ENCODE results near the gene IGIP.

IGIP gene

GRCh38 chr5:140111859-140112551 lies 13.7 kb upstream of the IGIP start:
- no peak for DNase-seq

DNA sequence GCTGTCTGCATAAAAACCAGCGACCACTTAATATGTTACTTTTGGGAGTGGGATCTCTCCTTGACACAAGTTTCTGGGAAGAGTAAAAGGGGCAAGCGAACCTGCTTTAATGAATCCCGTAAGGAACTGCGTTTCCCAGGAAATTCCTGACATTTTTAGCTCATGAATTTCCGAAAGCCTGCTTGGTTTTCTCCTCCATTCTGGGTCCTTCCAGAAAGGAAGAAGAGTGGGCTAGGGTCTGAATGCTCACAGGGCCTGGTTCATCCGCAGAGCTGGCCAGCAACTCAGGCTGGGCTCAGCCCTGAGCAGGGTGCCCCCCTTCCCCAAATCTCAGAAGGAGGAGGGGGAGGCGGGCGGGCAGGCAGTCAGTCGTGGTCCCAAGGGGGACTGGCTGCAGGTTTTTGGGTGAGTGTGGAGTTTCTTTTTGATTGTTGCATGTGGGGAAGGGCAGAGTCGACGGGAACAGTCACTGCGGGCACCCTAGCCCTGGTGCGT lies 13.0 kb upstream of the IGIP start:
- DNase-seq, result peak; percentile 20

GRCh38 chr5:140113180-140113698 lies 12.5 kb upstream of the IGIP start:
- DNase-seq, result no peak

- DNase-seq, result peak; percentile 97
Observed at GRCh38 chr5:140113699-140114263, 12.0 kb upstream of the IGIP start, which contains the start of gene PURA. Gene PURA (plus strand): TSS chr5:140114109. CDS start chr5:140114182, 73 bp downstream.

- DNase-seq, result peak; percentile 70
Observed at GRCh38 chr5:140114341-140115185, 11.2 kb upstream of the IGIP start.

- DNase-seq, result no peak
Observed at GRCh38 chr5:140115186-140115500, 10.6 kb upstream of the IGIP start.

GRCh38 chr5:140116716-140117115 lies 9.0 kb upstream of the IGIP start:
- DNase-seq, result no peak

DNA sequence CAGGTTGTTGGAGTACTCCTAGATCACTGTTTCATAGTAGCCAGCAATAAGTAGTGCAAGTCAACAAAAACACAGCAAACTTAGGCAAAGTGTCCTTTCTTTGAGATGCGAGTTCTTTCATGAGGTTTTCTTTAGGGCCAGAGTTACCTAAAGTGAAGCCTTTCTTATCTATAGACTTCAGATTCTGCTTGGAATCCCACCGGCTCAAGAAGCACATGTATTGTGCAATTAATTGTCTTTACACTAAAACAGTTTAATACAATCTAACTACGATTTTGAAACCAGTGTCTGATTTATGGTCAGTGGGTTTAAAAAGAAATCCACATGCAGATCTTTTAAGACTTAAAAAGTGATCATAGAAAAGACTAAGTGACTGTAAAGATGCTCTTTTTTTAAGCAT lies 8.2 kb upstream of the IGIP start:
- no peak for DNase-seq

- DNase-seq, result no peak
Observed at GRCh38 chr5:140118302-140118936, 7.3 kb upstream of the IGIP start.

DNA sequence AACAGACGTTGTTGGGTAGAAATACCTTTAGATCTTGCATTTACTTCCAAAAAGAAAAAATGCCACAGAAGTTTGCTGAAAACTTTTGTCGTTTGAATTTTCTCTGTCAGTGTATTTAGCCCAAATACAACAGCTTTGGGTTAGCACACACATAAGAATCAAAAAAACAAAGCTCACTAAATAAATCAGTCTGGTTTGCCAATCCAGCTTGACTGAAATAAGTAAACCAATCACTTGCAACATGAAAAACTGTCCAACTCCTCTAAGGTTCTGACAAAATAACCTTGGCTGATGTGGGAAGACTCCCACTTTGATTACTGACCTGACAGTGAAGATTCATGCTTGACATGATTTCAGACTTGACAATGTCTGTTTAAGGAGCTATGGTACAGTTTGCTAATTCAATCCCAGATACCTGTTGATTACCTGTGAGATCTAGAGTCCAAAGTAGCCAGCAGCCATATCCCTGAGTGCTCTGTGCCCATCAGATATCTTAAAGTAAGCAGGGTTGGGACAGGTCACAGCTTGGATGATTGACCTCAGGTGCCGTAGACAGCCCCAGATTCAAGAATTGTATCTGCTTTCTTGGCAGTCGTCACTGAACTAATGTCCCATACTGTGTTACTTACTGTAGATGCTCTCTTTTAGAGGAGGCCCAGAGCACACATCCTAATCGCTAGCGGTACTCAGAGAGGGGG lies 727 bp downstream of the IGIP start:
- DNase-seq, result no peak

DNA sequence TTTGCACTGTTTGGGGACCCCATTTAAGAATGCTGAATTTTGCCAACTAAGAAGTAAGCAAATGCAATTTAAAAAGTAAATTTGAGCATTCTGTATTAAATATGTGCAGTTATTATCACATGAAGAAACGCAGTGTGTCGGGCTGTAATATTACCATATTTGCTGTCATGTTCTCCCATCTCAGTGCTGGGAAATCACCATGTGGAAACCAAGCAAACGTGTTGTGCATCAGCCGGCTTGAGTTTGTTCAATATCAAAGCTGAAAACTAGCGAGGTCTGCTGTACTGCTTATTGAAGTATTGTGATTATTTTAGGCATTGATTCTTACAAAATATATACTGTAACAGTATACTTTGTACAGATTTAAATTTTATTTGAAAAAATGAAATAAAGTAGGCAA lies 2.6 kb downstream of the IGIP start:
- DNase-seq, result no peak

- no peak for DNase-seq
Observed at GRCh38 chr5:140130949-140131733, 5.4 kb downstream of the IGIP start.

GRCh38 chr5:140131967-140132409 lies 6.3 kb downstream of the IGIP start:
- DNase-seq, result peak; percentile 41

DNA sequence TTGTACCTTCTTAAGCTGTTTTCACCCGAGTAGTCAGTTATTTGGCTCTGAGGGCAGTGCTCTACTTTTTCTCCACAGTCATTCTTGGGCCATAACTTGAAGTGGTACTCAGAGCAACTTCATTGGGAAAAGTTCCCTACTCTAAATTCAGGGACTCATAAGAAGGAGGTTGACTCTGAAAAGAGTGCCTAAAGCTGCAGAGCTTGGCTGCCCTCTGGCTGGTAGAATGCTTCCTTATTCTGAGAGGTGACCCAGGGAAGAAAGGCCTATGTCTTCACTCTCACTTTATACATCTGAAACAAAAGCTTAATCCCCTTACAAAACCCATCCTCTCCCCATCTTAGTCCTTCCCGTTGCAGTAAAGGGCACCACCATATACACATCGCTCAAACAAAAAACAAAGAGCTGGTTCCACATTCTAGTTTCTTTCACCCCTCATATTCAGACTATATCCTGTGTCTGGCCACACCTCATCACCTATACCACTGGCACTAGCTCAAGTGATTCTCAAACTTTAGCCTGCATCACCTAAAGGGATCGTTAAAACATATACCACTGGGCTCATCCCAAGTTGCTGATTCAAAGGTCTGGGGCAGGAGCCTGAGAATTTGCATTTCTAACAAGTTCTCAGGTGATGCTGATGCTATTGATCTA lies 7.9 kb downstream of the IGIP start:
- no peak for DNase-seq

DNA sequence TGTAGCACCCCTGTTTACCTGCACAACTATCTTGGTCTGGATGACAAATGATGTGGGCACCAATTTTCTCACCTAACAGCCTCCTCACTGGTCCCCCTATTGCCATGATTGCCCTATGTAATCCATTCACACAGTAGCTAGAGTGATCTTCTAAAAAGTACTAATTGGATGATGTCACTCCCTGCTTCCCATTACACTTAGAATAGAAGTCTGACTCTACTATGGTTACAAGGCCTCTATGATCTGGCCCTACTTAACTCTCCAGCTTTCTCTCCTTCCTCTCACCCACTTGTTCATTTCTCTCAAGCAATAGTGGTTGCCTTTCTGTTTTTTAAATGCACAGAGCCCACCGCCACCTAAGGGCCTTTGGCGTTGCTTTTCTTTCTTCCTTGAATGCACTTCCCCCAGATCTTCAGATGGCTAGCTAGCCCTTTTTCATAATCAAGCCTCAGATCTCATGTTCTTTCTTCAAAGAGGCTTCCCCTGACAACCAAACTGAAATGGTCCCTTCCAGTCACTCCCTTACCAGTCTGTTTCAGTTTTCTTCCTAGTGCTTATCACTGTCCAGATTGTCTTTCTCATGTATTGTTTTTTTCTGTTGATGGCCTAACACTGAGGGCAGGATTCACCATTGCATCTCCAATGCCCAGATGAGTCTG lies 8.7 kb downstream of the IGIP start:
- no peak for DNase-seq

DNA sequence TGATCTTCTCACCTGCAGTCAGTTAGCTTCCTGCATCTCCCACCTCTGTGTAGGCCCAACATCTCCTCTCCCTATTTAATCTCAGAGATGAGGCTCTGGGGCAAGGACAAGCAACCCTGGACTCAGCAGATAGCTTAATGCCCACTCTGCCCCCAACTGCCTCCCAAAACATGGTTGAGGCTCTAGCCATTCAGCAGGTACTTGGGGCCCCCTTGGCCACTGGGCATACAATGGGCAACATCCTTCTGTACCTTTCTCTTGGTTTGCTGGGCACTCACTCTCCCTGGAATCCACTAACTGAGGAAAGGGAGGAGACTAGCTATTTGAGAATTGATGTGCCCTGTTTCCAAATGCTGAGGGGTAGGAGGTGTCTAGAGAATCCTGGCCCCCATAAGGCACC lies 9.4 kb downstream of the IGIP start:
- DNase-seq, result no peak

DNA sequence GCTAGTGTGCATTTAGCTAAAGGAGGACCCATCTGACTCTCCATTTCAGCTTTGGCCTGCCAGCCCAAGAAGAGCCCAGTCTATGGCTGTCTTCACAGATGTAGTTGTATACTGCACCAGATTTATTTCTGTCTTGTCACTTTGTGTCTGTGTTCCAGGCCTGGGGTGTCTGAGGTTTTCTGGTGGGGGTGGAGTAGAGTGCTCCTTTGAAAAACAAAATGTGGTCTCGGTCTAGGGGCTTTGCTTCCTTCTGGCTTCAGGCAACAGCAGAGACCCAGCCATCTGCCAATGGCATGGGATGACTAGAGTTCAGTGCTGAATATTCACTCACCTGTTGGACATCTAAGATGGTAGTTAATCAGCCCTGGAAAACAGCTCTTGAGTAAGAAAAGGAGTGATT lies 10.9 kb downstream of the IGIP start:
- no peak for DNase-seq

GRCh38 chr5:140140435-140140834 lies 14.7 kb downstream of the IGIP start:
- DNase-seq, result no peak

- no peak for DNase-seq
Observed at GRCh38 chr5:140141241-140141640, 15.5 kb downstream of the IGIP start.

- no peak for DNase-seq
Observed at GRCh38 chr5:140142246-140142645, 16.5 kb downstream of the IGIP start.
